IMR-90 (cell line): ENCODE measurements around the gene SH2D4B.

Experiments
- BHLHE40 ChIP-seq: fragments of 150-350 bp; IDR thresholded peaks from 2 replicates; pipeline ENCODE4 v1.6.1; 2016; ENCODE audit warnings: mild to moderate bottlenecking, low read depth, low read length
- POLR2A ChIP-seq: IDR thresholded peaks from 2 replicates; pipeline ENCODE4 v1.6.1; 2012; ENCODE audit warnings: mild to moderate bottlenecking, low read depth, low read length
- TF ChIP-seq, protein P1 (sequence below): conservative IDR thresholded peaks from 2 replicates; pipeline ENCODE4 v1.5.1; 2012; ENCODE audit warnings: mild to moderate bottlenecking, low read depth, low read length, improper control_type of control experiment
- TF ChIP-seq, protein P2 (sequence below): fragments of 150-350 bp; IDR thresholded peaks from 2 replicates; pipeline ENCODE4 v1.6.1; 2017; ENCODE audit warnings: mild to moderate bottlenecking, antibody characterized with exemption, low read length, low read depth

DNA sequence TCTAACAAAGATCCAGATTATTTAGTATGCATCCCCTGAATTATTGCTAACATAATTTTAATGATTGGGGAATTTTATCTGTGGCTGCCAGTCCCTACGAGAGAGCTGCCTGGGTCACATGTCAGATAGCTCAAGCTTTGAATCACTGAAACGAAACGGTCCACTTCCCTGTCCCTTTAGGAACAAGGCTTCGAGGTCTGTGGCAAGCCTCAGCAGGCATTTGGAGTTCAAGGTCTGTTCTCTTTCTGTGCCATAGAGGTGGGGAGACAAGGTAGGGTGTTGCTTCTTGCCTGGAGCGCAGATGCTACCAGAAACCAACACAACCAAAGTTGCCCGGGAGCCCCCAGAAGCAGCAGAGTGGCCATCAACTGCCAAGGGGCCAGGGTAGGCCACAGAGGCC is 13.9 kb upstream of the SH2D4B start:
- TF ChIP-seq, protein P1, sequence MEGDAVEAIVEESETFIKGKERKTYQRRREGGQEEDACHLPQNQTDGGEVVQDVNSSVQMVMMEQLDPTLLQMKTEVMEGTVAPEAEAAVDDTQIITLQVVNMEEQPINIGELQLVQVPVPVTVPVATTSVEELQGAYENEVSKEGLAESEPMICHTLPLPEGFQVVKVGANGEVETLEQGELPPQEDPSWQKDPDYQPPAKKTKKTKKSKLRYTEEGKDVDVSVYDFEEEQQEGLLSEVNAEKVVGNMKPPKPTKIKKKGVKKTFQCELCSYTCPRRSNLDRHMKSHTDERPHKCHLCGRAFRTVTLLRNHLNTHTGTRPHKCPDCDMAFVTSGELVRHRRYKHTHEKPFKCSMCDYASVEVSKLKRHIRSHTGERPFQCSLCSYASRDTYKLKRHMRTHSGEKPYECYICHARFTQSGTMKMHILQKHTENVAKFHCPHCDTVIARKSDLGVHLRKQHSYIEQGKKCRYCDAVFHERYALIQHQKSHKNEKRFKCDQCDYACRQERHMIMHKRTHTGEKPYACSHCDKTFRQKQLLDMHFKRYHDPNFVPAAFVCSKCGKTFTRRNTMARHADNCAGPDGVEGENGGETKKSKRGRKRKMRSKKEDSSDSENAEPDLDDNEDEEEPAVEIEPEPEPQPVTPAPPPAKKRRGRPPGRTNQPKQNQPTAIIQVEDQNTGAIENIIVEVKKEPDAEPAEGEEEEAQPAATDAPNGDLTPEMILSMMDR: no peak
- no peak for TF ChIP-seq POLR2A
- TF ChIP-seq BHLHE40: no peak
- TF ChIP-seq, protein P2, sequence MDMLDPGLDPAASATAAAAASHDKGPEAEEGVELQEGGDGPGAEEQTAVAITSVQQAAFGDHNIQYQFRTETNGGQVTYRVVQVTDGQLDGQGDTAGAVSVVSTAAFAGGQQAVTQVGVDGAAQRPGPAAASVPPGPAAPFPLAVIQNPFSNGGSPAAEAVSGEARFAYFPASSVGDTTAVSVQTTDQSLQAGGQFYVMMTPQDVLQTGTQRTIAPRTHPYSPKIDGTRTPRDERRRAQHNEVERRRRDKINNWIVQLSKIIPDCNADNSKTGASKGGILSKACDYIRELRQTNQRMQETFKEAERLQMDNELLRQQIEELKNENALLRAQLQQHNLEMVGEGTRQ: no peak
